GM19238 (cell line): ENCODE data around the gene GSTCD.

ENCODE experiments used
- DNase-seq: peaks from one replicate; pipeline ENCODE4 v3.0.0; 2011; ENCODE audit warnings: low spot score; ENCODE audit not compliant: insufficient read length

Gene GSTCD

GRCh38 chr4:105887508-105887907, 178.9 kb downstream of the GSTCD start:
- DNase-seq = no peak

- DNase-seq = no peak
These were observed 186.3 kb downstream of the GSTCD start, which contains the start of gene NPNT for GRCh38 chr4:105894660-105895582. Gene NPNT (plus strand): TSS chr4:105895471. CDS start chr4:105895653, 182 bp downstream.

- peak; percentile 7 for DNase-seq
These were observed 187.2 kb downstream of the GSTCD start for GRCh38 chr4:105895583-105896460.

- peak; percentile 2 for DNase-seq
These were observed 187.9 kb downstream of the GSTCD start for GRCh38 chr4:105896461-105896942.
